ENCODE measurements around the gene SYNJ2.

GRCh38 chr6:158064725-158065251 lies 83.1 kb downstream of the SYNJ2 start:
- TF ChIP-seq CTCF (IDR thresholded peaks at IDR 0.05; ENCODE audit: insufficient read depth, low read depth, low read length) (no peak), EZH2 (IDR thresholded peaks at IDR 0.05; ENCODE audit: insufficient read depth, low read length) (no peak)

Measured in astrocyte (in vitro differentiated cells and primary cell).